Smooth muscle cell of the pulmonary artery (primary cell): ENCODE results near the gene C1orf210. TPM values are rescaled to one million over a fixed set of nuclear protein-coding genes. Genes with fewer than 3 reads are reported as not detected.

Experiments used
- total RNA-seq: library from RNA; depleted of rRNA; stranded (reverse); fragments of >200 nt; gene quantifications from 2 replicates; pipeline ENCODE4 v1.2.3, GENCODE V29; 2014

Gene C1orf210
- not detected in 2 replicates for total RNA-seq

DNA sequence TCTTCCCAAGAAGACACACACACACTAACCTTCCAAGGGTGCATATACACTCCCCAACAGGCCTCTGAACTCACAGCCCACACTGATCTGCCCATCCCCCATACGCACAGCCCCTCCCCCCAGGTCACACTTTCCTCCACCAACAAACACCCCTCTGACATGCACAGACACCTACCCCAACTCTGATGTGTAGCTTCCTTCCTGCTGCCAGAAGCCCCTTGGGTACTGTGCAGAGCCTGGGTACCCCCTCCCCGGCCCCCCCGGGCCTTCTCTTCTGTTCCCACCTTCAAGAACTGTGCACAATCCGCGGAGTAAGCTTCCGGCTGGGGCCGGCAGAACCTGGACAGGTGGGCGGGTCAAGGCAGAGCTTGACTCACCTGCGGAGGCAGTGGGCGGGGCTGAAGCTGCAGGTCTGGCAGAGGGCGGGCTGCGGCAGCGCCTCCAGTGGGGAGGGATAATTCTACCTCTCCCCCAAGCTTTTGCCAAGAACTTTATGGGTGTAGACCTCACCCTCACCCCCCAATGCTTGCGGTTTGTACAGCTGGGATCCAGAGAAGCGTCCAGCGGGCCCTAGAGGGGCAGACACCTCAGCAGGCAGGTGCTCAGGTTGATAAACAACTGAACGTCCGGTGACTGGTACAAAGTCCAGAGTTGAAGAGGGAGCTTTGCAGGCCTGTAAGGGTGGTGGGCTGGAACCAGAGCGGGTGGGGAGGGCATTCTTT, at the start of gene C1orf210:
Gene C1orf210 (minus strand): TSS at position 313 of the 722 bp plus-strand sequence. CDS start 2,311 bp downstream, outside the sequence.

DNA sequence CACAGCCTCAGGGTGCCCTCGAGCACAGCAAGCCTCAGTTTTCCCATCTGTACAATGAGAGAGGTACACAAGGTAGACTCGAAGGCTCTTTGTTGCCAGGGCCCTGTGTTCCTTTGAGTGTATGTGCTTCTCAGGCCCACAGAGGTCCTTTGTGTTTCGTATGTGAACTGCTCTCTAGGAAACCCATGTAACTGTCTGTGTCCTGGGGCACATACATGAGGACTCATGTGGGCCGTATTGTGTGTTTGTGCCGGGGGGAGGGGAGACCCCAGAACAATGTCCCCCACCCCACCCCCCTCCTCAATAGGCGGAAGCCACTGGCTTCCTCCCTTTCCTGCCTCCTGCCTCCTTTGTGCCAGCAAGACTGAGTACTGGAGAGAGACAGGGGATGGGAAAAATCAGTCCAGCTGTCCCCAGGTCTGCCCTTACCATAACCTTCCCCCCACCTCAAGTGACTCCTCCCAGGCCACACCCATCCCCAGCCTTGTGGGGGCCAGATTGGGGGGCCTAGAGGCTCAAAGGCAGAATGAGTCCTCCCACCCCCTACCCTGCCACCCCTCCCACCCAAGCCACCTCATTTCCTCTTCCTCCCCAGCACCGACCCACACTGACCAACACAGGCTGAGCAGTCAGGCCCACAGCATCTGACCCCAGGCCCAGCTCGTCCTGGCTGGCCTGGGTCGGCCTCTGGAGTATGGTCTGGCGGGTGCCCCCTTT, 15.2 kb upstream of the C1orf210 start, which contains the start of gene TIE1:
Gene TIE1 (plus strand): TSS at position 605 of the 717 bp plus-strand sequence. CDS start 90 bp downstream, at position 695.

DNA sequence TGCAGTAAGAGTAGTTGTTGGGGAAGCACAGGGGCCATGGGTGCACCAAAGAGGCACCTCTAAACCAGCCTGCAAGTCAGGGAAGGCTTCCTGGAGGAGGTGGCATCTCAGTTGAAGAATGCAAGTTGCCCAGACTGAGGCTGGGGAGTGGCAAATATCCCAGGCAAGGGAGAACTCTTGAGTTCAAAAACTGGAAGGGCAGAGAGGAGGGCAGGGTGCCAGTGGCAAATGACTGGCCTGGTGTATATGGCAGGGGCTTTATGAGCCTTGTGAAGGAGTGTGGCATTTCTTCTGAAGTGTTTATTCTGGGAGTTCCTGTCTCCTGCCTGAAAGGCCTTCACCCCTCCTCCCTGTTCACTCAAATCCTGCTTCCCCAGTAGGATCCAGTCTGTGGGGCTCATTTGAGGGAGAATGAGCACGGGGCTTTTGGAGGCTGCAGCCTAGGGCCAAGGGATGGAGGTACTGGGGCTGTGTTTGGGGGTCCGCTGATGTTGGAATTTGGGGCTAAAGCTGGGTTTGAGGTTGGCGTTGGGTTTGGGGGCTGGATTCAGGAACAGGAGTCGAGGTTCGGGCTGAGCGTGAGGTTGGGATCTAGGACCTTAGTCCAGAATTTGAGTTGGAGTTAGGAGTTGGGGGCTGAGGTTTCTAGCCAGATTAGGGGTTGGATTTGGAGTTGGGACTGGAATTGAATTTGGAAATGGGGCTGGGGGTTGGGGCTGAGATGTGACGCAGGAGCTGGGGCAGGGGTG, 15.6 kb downstream of the C1orf210 start, which contains the start of gene TMEM125:
Gene TMEM125 (plus strand): TSS at position 357 of the 749 bp plus-strand sequence. CDS start 2,740 bp downstream, outside the sequence.

Other genes starting within 250 kb of the C1orf210 start
- 51.7 and 63.8 TPM in 2 replicates for gene EBNA1BP2, start 113.3 kb downstream of the C1orf210 start, total RNA-seq
- 0.26 and 0.30 TPM in 2 replicates for gene CFAP57, start 113.3 kb downstream of the C1orf210 start, total RNA-seq
- not detected in 2 replicates for gene TMEM125, start 15.6 kb downstream of the C1orf210 start, total RNA-seq
- gene TIE1, start 15.4 kb upstream of the C1orf210 start, total RNA-seq, result 0.65 and 1.8 TPM in 2 replicates
- gene MPL, start 52.2 kb upstream of the C1orf210 start, total RNA-seq, result not detected in 2 replicates
- gene CDC20, start 73.4 kb upstream of the C1orf210 start, total RNA-seq, result 7.9 and 16.5 TPM in 2 replicates
- 60.1 and 62.8 TPM in 2 replicates for gene ELOVL1, start 82.4 kb upstream of the C1orf210 start, total RNA-seq
- 51.9 and 53.1 TPM in 2 replicates for gene MED8, start 104.2 kb upstream of the C1orf210 start, total RNA-seq
- 42.6 and 43.3 TPM in 2 replicates for gene SZT2, start 104.3 kb upstream of the C1orf210 start, total RNA-seq
- 31.5 and 35.6 TPM in 2 replicates for gene HYI, start 168.3 kb upstream of the C1orf210 start, total RNA-seq
- 212 and 364 TPM in 2 replicates for gene PTPRF, start 245.3 kb upstream of the C1orf210 start, total RNA-seq